Mucosa of rectum (tissue), 2 donors: ENCODE results near the gene SH3D21.

Experiments used
- H3K27ac ChIP-seq, 2 donors: one replicate each; pipeline ENCODE4 v1.7.0; 2013; ENCODE audit warnings: inconsistent platforms in 2 of 2, low read depth in 2 of 2, low read length in 2 of 2
- H3K27me3 ChIP-seq, 2 donors: one replicate each; pipeline ENCODE4 v1.7.0; 2013; ENCODE audit warnings: low read length in 2 of 2; ENCODE audit not compliant: control insufficient read depth in 2 of 2, insufficient read depth in 2 of 2
- H3K36me3 ChIP-seq, 2 donors: one replicate each; pipeline ENCODE4 v1.7.0; 2013; ENCODE audit warnings: low read length in 2 of 2; ENCODE audit not compliant: control insufficient read depth in 2 of 2, insufficient read depth in 2 of 2
- H3K4me1 ChIP-seq, 2 donors: one replicate each; pipeline ENCODE4 v1.7.0; 2013; ENCODE audit warnings: low read length in 2 of 2, mild to moderate bottlenecking in 1 of 2; ENCODE audit not compliant: control insufficient read depth in 2 of 2, insufficient read depth in 2 of 2
- H3K4me3 ChIP-seq, 2 donors: one replicate each; pipeline ENCODE4 v1.7.0; 2013; ENCODE audit warnings: low read length in 2 of 2
- H3K9ac ChIP-seq, 2 donors: one replicate each; pipeline ENCODE4 v1.7.0; 2013; ENCODE audit warnings: low read length in 2 of 2, low read depth in 1 of 2, mild to moderate bottlenecking in 1 of 2
- H3K9me3 ChIP-seq, 2 donors: one replicate each; pipeline ENCODE4 v1.7.0; 2013; ENCODE audit warnings: low read length in 2 of 2; ENCODE audit not compliant: control insufficient read depth in 2 of 2
- donor health status: healthy.
- donor health status: Normal muscosa, but diverticular disease.

SH3D21 gene

GRCh38 chr1:36354486-36354885 lies 48.3 kb downstream of the SH3D21 start:
- no peaks in the 10 kb centered on the region for H3K9me3 ChIP-seq
- H3K36me3 ChIP-seq, result peaks cover 48 to 58% of the 10 kb centered on the region in 2 donors
- H3K4me3 ChIP-seq, result no peak overlapping the region
- H3K9ac ChIP-seq, result no peak overlapping the region
- no peaks in the 10 kb centered on the region for H3K27me3 ChIP-seq
- H3K4me1 ChIP-seq, result peaks cover 10 to 20% of the 10 kb centered on the region in 2 donors
- H3K27ac ChIP-seq, result no peak overlapping the region

GRCh38 chr1:36355811-36356210 lies 49.6 kb downstream of the SH3D21 start:
- Histone ChIP-seq H3K9me3 (no peaks in the 10 kb centered on the region), H3K27me3 (no peaks in the 10 kb centered on the region), H3K9ac (no peak overlapping the region), H3K36me3 (peaks cover 52 to 63% of the 10 kb centered on the region in 2 donors), H3K4me3 (no peak overlapping the region), H3K4me1 (peaks cover 6 to 14% of the 10 kb centered on the region in 2 donors), H3K27ac (no peak overlapping the region)

GRCh38 chr1:36358514-36359084 lies 52.4 kb downstream of the SH3D21 start:
- Histone ChIP-seq H3K27ac (no peak overlapping the region), H3K27me3 (no peaks in the 10 kb centered on the region)

GRCh38 chr1:36359383-36359782 lies 53.2 kb downstream of the SH3D21 start:
- Histone ChIP-seq H3K27ac (no peak overlapping the region), H3K36me3 (peaks cover 43 to 63% of the 10 kb centered on the region in 2 donors), H3K4me3 (no peak overlapping the region), H3K4me1 (no peaks in the 10 kb centered on the region), H3K9me3 (no peaks in the 10 kb centered on the region), H3K27me3 (no peaks in the 10 kb centered on the region), H3K9ac (no peak overlapping the region)

More at GRCh38 chr1:36358514-36359084, 52.4 kb downstream of the SH3D21 start:
- Histone ChIP-seq H3K9ac (no peak overlapping the region), H3K9me3 (no peaks in the 10 kb centered on the region), H3K36me3 (peaks cover 48 to 70% of the 10 kb centered on the region in 2 donors), H3K4me3 (no peak overlapping the region), H3K4me1 (no peaks in the 10 kb centered on the region)

GRCh38 chr1:36359911-36360550 lies 53.9 kb downstream of the SH3D21 start:
- H3K27me3 ChIP-seq, result no peaks in the 10 kb centered on the region
- H3K27ac ChIP-seq, result no peak overlapping the region
- H3K9ac ChIP-seq, result no peak overlapping the region
- no peak overlapping the region for H3K4me3 ChIP-seq
- no peaks in the 10 kb centered on the region for H3K9me3 ChIP-seq
- no peaks in the 10 kb centered on the region for H3K4me1 ChIP-seq
- peaks cover 39 to 57% of the 10 kb centered on the region in 2 donors for H3K36me3 ChIP-seq

GRCh38 chr1:36365381-36365780 lies 59.2 kb downstream of the SH3D21 start:
- Histone ChIP-seq H3K36me3 (peaks cover 12 to 24% of the 10 kb centered on the region in 2 donors), H3K27ac (peak overlapping the region; percentile 24 to 38), H3K4me3 (no peak overlapping the region), H3K4me1 (peaks cover 28 to 32% of the 10 kb centered on the region in 2 donors), H3K9me3 (no peaks in the 10 kb centered on the region), H3K9ac (no peak overlapping the region), H3K27me3 (no peaks in the 10 kb centered on the region)

- no peak overlapping the region for H3K9ac ChIP-seq
- H3K4me3 ChIP-seq, result no peak overlapping the region
- no peaks in the 10 kb centered on the region for H3K9me3 ChIP-seq
- H3K4me1 ChIP-seq, result peaks cover 28 to 32% of the 10 kb centered on the region in 2 donors
- H3K27me3 ChIP-seq, result no peaks in the 10 kb centered on the region
- peaks cover 8 to 17% of the 10 kb centered on the region in 2 donors for H3K36me3 ChIP-seq
- H3K27ac ChIP-seq, result peak overlapping the region in 1 of 2 donors; percentile 63
Measured at GRCh38 chr1:36366091-36366661, 60.0 kb downstream of the SH3D21 start.

- Histone ChIP-seq H3K4me3 (no peak overlapping the region), H3K27me3 (no peaks in the 10 kb centered on the region), H3K4me1 (peaks cover 28 to 32% of the 10 kb centered on the region in 2 donors)
Measured at GRCh38 chr1:36367066-36367465, 60.9 kb downstream of the SH3D21 start.

GRCh38 chr1:36367798-36368197 lies 61.6 kb downstream of the SH3D21 start:
- peaks cover 2 to 5% of the 10 kb centered on the region in 2 donors for H3K36me3 ChIP-seq
- H3K27me3 ChIP-seq, result no peaks in the 10 kb centered on the region
- peaks cover 33 to 35% of the 10 kb centered on the region in 2 donors for H3K4me1 ChIP-seq
- H3K27ac ChIP-seq, result peak overlapping the region in 1 of 2 donors; percentile 44
- H3K9me3 ChIP-seq, result no peaks in the 10 kb centered on the region
- H3K9ac ChIP-seq, result no peak overlapping the region
- no peak overlapping the region for H3K4me3 ChIP-seq

More at GRCh38 chr1:36367066-36367465, 60.9 kb downstream of the SH3D21 start:
- Histone ChIP-seq H3K36me3 (peaks cover 5 to 11% of the 10 kb centered on the region in 2 donors), H3K9me3 (no peaks in the 10 kb centered on the region), H3K27ac (no peak overlapping the region), H3K9ac (no peak overlapping the region)
